Stimulated activated CD8-positive, alpha-beta memory T cell treated with anti-CD3 and anti-CD28 coated beads, Interleukin-7, amount 100 ng/mL, for 4 hours (primary cell): ENCODE measurements around the gene C3orf33.

Experiments
- DNase-seq, 2 donors: peaks; one replicate each; pipeline ENCODE4 v3.0.0-alpha.2; 2020; ENCODE audit warnings: low read depth in 2 of 2

Gene C3orf33

DNA sequence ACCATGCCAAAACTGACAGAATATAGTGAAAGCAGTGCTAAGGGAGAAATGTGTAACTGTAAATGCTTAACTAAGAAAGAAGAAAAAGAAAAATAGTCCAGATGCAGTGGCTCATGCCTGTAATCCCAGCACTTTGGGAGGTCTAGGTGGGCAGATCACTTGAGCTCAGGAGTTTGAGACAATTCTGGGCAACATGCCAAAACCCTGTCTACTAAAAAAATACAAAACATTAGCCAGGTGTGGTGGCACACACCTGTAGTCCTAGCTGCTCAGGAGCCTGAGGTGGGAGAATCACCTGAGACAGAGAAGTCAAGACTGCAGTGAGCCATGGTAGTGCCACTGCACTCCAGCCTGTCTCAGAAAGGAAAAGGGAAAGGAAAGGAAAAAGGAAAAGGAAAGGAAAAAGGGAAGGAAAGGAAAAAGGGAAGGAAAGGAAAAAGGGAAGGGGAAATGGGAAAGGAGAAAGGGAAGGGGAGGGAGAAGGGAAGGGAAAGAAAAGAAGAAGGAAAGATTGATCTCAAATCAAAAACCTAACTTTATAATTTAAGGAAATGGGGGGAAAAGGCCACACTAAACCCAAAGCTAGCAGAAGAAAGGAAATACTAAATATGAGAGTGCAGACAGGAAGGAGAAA is 20.3 kb downstream of the C3orf33 start:
- no peak for DNase-seq

DNA sequence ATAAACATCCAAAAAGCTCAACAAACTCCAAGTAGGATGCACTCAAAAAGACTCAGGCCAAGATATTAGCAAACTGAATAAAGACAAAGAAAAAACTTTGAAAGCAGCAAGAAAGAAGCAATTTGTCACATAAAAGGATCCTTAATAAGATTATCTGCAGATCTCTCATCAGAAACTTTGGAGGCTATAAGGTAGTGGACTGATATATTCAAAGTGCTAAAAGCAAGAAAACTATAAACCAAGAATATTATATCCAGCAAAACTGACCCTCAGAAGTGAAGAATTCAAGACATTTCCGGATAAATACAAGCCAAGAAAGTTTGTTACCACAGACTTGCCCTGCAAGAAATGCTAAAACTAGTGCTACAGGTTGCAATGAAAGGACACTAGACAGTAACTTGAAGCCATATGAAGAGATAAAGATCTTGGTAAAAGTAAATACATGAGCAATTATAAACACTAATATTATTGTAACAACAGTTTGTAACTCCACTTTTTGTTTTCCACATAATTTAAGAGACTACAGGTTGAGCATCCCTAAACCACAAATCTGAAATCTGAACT is 23.6 kb downstream of the C3orf33 start:
- DNase-seq, result no peak

DNA sequence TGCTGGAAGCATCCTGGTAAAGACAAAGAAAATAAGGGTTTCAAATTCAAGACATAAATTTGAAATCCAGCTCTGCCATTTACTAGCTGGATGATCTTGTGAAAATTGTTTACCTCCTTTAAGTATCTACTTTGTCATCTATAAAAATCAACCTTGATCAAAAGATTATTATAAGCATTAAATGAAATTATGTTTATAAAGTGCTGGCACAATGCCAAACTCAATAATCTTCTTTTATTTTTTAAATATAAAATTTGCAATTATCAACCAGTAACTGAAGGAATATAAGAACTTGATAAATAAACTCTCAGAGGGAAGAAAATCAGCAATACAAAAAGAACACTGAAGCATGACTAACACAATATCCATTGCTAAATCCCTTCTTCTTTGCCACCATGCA is 25.8 kb downstream of the C3orf33 start:
- DNase-seq, result no peak

DNA sequence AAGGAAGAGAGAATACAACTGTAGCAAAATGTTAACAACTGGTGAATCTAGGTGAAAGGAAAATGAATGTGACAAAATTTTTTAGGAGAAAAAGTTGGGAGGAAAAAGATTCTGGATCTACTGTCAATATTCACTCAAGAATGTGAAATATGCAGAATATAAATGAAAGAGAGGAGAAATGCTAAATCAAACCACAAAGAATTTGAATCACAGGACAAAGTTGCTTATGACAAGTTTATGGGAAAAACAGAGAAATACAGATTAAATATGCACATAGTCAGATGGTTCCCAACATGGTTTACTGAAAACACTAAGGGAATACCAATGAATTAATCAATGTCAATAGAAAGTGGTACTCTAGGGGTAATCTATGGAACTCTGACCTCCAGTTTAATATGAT is 27.6 kb downstream of the C3orf33 start:
- no peak for DNase-seq

DNA sequence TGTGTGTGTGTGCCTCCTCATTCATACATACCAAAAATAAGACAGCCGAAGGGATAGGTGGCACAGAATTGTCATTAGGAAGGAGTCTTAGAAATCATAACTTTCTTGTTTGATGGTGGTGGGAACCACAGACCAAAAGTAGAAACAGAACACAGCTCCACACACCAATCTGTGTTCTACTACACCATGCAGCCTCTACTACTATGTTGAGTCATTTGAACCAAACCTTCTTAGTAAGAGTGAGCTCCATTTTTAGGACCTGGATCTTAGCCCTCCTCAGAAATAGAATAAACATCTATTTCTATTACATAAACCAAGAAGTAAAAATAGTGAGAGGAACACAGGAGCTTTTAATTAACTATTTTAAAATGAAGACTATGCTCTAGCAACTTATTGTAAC is 33.3 kb downstream of the C3orf33 start:
- no peak for DNase-seq

DNA sequence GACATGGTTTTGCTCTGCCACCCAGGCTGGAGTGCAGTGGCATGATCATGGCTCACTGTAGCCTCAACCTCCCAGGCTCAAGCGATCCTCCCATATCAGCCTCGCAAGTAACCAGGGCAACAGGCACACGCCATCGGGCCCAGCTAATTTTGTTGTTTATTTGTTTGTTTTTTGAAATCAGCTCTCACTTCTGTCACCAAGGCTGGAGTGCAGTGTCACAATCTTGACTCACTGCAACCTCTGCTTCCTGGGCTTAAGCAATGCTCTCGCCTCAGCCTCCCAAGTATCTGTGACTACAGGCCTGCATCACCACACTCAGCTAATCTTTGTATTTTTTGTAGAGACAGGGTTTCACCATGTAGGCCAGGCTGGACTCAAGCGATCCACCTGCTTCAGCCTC is 35.0 kb downstream of the C3orf33 start:
- no peak for DNase-seq

DNA sequence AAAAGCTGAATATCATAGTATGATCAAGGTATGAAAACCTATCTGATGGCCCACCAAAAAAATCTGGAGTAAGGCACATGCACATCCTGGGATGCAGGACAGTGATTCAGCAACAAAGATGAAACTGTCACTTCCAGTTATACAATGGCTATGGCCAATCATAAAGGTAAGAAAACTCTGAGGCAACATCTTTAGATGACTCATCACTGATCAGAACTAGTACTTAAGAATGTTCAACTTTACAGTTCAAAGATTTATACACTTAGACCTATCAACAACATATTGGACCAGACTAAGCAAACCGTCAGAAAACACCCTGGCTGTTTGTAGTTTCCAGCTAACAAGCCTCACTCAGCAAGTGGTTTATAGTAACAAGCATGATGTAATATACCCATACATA is 39.9 kb downstream of the C3orf33 start:
- no peak for DNase-seq

DNA sequence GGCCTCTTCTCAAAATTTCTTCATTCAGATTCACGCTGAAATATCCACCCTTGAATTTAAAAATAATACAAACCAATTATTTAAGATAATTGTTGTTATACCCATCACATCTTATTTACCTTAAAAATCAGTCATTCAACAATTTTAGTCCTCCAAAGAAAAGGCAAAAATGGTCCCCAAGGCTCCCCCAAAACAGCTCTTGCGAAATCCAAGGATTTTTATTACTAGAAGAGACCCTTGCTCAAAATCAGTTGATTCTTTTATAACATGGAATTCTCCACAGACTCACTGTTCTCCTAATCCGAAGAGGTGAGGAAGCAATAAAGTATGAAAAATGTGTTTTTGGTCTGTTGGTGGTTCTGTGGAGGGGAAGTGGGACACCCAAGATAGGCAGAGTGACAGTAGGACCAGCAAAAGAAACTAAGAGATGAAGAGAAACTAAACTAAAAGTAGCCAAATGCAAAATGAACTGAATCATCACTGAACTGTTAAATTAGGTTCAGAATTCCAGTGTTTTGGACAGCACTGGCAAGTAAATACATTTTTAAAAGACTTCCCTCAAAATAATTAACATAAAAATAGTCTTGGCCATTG is 42.1 kb downstream of the C3orf33 start:
- no peak for DNase-seq

DNA sequence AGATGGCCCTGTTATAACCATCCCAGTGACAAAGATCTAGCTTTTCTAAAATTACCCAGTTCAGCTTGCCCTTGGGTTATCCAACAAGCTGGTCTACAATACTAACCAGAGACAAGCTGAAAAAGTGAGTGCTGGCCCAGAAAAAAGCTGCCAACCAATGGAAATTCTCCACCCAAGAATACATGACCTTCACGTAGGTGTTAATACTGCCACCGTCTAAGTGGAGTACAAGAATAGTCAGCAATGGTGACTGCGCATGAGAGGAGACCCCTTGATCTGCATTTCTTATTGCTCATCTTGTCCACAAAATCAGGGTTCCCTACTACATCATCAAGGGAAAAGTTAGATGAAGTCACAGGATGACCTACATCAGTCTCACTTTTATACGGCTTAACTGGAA is 45.4 kb downstream of the C3orf33 start:
- DNase-seq, result no peak

DNA sequence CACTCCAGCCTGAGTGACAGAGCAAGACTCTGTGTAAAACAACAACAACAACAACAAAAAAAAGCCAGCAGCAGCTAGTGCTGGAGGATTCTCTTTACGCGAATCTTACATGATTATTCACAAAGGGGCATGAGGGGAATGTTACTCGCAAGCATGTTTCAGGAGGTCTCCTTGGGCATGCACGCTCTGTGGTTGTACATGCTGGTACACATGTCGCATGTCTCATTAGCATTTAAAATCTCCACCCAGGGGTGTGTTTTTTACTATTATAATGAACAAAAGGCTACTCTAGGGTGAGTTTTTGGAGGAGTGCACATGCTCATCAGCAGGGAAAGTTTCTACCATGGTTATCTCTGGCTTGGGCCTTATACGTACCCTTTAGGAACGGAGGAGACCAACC is 48.5 kb downstream of the C3orf33 start:
- DNase-seq, result no peak

DNA sequence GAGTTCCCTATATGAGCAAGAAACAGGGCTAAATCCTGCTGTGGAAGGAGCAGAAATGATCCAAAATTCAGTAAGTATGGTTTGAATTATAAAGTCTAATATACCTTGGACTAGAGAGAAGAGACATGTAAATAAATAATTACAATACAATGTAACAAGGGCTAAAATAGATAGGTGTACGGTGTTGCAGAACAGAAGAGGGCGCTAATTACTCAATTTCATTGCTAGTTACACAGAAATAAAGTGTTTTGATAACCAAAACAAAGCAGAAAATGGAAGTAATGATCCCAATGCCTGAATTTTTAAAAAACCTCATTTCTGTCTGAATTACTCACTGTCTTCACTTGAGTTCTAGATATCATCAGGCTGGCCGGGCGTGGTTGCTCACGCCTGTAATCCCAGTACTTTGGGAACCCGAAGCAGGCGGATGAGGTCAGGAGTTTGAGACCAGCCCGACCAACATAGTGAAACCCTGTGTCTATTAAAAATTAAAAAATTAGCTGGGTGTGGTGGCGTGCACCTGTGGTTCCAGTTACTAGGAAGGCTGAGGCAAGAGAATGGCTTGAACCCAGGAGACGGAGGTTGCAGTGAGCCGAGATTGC is 52.9 kb downstream of the C3orf33 start:
- DNase-seq, result no peak

DNA sequence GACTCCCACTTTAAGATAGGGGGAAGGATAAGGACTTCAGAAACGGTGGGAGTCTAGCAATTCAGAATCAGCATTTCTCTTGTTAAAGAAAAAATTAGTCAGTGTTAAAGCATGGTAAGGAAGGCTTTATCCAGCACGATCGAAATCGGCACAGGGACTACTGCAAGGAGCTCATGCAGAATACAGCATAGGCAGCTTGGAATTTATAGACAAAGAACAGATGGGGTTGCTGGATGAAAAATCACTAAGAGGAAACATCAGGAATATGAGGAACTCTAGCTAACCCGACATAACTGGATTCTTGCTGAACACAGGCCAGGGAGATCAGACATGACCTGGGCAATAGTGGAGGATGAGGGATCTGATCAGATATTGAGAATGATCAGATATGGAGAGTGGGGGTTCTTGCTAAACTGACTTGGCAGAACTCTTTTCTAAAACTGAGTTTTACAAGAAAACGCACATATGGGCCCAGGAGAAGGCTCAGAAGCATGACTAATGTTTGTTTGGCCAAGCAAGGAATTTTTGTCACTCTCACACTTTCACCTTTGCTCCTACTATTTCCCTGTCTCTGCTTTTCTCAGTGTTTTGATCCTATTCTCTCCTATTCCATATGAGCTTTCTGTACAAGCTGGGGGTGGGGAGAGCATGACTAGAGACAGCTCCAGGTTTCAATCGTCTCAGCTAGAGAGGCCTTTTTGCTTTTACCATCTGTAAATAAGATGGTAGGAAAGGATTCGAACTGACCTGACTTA is 57.3 kb downstream of the C3orf33 start:
- no peak for DNase-seq

DNA sequence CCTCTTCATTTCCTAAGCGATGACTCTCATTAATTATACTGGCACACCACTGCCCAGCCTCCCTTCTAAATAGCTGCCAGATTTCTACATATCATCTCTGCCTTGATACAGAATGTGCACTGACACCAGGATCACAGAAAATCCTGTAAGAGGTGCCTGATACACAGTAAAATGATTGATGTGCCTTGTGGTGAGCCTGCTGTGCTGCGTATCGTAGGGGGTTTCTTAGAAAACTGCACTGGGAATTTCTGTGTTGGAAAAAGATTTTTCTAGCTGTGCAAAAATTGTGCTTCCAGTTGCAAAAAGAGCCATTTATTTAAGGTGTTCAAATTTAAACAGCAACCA is 58.2 kb downstream of the C3orf33 start:
- DNase-seq, result no peak

DNA sequence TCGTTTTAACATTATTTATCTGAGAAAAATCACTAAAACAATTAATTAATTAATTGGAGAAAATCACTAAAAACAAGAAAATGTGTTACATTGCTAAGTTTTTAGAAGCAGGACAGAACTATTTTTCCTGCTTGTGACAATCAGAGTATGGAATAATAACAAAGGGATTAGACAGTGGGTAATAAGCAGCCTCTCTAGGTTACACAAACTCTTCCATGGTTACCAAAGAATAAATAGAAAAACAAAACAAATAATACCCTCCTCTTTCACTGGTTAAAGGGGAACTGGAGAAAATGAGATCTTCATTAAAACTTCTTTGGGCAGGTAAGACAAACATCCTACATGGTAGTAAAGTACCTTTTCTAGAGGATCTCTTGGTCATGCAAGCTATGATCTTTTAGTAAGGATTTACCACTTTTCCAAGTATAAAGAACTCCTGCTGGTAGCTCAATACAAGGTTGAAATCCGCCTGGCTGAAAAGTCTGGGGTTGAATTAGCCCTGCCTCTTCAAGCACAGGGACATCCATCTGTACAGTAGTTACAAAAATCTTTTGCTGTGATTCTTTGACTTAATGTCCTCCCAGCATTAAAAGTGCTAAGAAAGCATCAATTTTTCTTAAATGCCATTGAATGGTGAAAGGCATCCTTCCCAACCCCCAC is 58.7 kb downstream of the C3orf33 start:
- no peak for DNase-seq

DNA sequence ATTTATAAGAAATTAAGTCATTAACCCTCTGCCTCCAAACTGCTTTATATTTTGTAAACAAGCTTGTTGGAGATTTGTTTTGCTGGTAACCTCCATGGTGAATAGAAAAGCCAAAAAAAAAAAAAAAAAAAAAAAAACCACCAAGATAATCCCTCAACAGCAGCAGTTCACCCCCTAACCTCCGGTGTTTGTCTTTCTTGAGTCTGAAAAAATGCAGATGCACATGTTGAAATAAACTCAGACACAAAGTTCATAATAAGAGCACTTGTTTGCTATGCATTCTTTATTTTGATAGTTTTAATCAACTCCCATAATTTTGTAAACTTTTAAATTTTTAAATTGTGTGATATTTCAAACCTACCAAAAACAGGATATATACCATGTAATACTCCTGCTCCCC is 59.4 kb downstream of the C3orf33 start:
- no peak for DNase-seq

DNA sequence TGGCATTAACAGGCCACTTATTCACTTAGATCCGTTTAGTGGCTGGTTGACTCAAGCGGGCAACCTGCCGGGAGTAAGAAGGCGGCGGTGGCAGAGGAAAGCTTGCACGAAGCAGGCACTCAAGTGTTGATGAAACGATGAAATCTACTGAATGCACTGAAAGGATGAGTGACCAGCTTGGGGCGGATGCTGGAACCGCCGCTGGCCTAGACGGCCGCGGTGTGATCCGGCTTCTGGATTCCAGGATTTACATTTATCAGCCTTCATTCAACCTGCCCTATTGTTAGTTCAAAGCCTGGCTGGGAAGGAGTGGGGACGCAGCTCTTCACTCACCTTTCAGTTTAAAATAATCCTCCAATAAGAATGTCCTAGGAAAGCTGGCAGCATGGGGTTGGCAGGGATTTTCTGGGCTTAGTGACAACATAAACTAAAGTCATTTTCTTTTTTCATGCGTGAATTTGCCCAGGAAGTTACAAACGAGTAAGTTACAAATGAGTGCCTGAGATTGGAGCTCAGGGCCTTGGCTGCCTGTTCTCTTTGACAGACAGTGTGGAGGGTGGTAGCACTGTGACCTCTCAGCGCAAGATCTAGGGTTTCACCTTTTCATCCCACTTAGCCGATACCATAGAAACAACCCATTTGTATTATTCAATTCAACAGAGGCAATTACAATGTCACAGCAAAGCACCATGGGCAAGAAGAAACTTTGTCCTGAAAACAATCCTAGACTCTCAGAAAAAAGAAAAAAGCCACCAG is 60.1 kb downstream of the C3orf33 start:
- DNase-seq, result no peak

DNA sequence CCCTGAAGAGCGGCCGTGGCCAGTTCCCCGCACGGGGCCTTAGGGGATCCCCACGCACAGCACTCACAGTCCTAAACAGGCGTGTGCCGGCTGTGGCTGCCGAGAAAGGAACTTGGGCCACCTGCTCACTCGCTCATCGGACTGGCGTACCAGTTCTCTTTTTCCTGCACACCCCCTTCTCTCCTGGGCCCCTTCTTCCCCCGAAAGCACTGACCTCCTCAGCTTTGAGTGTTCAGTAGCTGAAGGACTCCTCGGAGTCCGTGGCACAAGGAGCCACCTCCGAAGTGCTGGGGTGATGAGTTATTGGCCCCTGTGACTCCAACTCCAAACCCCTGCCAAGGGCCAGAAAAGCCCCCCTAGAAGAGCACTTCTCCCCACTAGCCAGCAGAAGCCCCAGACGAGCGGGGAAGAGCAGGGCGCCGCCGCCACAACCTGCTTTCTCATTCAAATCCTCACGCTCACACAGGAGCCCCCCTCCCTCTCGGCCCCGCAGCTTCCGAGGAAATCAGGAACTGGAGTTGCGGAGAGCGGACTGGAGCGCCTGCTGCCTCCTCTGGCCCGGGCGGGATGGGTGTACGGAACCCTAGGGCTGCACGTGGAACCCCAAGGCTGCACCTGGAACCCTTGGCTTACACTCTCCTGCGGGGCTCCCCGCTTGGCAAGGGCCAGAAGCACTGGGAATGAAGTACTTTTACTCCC is 61.3 kb downstream of the C3orf33 start, which contains the start of gene PLCH1:
Gene PLCH1 (minus strand): TSS at position 446 of the 699 bp plus-strand sequence. CDS start 40,847 bp downstream, outside the sequence.
- no peak for DNase-seq

DNA sequence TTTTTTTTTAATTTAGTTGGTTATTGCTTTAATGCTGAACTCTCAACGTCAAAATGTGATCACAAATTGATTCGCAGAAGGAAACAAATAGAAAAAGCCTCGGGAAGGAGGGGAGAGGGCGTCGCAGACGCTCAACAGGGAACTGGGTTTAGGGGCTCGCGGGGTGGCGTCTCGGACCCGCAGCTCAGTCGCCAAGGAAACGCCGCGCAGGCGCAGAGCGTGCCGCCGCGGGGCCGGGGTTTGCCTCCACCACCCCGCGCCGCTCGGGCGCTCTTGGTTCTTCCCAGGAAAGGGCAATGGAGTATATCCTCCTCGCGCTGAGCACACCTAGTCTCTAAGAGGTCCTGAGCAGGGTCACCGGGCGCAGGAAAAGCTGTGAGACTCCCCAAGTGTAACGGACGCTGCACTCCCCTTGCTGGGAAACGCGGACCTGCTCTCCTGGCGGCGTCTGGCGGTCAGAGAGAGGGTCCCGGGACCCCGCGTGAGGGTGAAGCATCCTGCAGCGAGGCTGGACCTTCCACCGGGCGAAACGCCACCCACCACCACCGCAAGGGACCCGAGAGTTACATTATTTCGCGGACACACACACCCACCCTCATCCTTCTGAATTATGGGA is 62.0 kb downstream of the C3orf33 start:
- DNase-seq, result peak in 1 of 2 donors; percentile 24

DNA sequence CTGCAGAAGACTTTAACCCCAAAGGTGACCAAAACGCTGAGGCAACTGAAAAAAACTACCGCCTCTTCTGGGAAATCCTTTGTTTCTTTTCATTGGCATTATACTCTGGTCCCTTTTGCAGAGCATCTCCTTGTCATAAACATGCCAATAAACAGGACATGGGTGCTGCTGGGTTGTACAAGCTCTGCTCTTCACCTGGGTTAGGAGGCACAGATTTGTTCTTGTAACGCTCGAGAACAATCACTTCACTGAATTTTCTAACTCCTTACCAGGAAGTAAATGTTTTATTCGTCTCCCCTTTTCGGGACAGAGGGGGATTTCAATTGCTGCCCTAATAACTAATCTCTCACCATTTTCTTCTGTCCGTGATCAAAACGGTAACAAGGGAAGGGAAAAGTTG is 62.5 kb downstream of the C3orf33 start:
- DNase-seq, result no peak

DNA sequence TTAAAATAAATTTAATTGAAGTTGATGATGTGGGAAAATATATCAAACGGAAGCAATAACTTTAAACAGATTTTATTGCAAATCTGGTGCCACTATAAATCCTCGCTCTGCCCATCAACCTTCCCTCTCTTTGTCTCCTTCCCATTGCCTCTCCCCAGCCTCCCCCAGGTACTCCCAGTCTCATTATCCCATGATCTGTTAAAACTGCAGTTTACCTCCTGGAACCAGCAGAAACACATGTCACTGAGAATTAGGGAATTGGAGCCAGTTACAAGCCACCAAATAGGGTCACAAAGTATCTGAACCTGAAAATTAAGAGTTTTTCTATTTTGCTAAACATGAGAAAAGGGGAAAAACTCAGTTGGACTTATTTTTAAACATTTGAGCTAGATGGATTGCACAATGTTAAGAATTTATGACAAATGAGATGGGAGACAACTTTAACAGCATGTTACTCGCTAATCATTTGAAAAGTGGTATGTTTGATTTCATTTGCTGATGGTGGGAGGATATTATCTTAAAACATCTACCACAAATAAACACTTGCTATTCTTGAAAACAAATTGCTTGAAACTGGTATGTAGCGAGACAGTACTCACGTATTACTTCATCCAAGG is 63.6 kb downstream of the C3orf33 start:
- DNase-seq, result no peak
